Natural killer cell treated with Interleukin-12 subunit alpha and Interleukin-12 subunit beta and Interleukin-15 and Interleukin-18, amount 100 ng/mL, for 72 hours (primary cell): ENCODE data around the gene QSOX2. TPM values are rescaled to one million over a fixed set of nuclear protein-coding genes. Genes with fewer than 3 reads are reported as not detected.

ENCODE experiments used
- ATAC-seq, 2 donors: fragments of 150-1000 bp; cut with Tn5 transposase in 1 of 2; sonication (Bioruptor Pico), chemical (Tn5 transposase) in 1 of 2; 2 replicates each; pipeline ENCODE4 v1.10.0; 2021
- DNase-seq: peaks from one replicate; pipeline ENCODE4 v3.0.0; 2022; ENCODE audit warnings: low spot score
- H3K27ac Mint-ChIP-seq, 2 donors: 1 replicate in 1 of 2; 2 replicates in 1 of 2; pipeline ENCODE4 v1.8.0; 2022; ENCODE audit warnings: mixed read lengths in 2 of 2, mild to moderate bottlenecking in 1 of 2, moderate library complexity in 1 of 2
- H3K27me3 Mint-ChIP-seq, 2 donors: 1 replicate in 1 of 2; 2 replicates in 1 of 2; pipeline ENCODE4 v1.8.0; 2022; ENCODE audit warnings: mixed read lengths in 2 of 2
- H3K36me3 Mint-ChIP-seq: one replicate; pipeline ENCODE4 v1.8.0; 2022; ENCODE audit warnings: mixed read lengths
- H3K4me1 Mint-ChIP-seq, 2 donors: 1 replicate in 1 of 2; 2 replicates in 1 of 2; pipeline ENCODE4 v1.8.0; 2022; ENCODE audit warnings: low read depth in 2 of 2, mixed read lengths in 2 of 2, mild to moderate bottlenecking in 1 of 2
- H3K4me3 Mint-ChIP-seq: one replicate; pipeline ENCODE4 v1.8.0; 2022; ENCODE audit warnings: mixed read lengths
- H3K9me3 Mint-ChIP-seq: 2 replicates; pipeline ENCODE4 v1.8.0; 2022; ENCODE audit warnings: mixed read lengths
- total RNA-seq, 2 donors: library from RNA; stranded (reverse); gene quantifications; one replicate each; pipeline ENCODE4 v1.2.3, GENCODE V29; 2022

The QSOX2 gene
- total RNA-seq, 2 donors from 2014 or later = 16.4 to 27.3 TPM

DNA sequence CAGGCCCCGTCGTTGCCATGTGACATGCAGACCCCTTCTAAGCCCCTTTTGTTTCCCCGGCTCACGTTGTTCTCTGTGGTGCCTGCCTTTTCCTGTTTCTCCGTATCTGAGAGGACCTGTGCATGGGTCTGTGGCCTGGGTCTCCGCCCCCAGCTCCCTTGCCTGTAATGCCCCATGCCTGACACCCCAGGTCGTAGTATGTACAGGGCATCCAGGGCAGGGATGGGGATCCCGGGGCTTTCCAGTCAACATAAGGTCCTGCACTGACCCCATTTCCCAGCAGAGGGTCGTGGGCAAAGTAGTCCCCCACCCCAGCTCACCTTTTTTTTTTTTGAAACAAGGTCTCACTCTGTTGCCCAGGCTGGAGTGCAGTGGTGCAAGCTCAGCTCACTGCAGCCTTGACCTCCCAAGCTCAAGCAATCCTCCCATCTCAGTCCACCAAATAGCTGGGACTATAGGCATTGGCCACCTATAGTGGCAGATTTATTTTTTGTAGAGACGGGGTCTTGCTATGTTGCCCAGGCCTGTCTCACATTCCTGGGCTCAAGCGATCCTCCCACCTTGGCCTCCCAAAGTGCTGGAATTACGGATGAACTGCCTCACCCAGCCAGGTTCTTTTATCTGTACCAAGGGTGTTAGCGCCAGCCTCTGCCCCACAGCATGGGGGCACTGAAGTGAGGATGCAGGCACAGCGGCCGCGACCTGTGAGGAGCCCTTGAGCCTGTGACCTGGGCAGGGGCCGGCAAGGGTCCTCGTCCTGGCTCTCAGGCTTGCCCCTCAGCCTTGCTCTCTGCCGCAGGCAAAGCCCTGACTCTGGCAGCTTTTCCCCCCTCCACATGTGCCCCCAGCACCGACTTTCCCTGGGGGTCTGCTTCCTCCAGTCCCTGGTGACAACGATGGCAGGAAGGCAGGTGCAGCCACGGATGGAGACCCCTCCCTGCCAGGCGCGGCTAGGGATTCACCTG is 19.1 kb upstream of the QSOX2 start:
- Mint-ChIP-seq H3K4me1 (no peaks in the 10 kb centered on the region), H3K9me3 (no peaks in the 10 kb centered on the region), H3K4me3 (no peak overlapping the region), H3K27me3 (peaks cover 0 to 2% of the 10 kb centered on the region in 2 donors), H3K36me3 (no peaks in the 10 kb centered on the region), H3K27ac (no peak overlapping the region)
- DNase-seq (no peak), ATAC-seq (no peak)

DNA sequence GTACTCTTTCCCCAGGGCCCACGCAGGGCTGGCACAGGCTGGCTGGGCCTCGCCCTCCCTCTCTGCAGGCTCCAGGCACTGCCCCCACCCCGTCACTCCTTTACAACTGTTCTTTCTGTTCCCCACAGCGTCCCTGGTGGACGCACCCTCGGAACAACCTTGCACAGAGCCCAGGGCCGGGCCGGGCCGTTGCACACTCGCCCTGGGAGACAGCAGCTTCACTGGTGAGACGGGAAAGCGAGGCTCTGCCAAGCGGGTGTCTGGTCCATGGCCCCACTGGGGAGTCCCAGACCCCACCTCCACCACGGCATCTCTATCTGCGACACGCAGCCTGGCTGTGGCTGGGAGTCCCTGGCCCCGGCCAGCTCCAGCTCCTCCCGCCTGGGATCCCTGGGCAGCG is 18.4 kb upstream of the QSOX2 start:
- H3K4me1 Mint-ChIP-seq = no peaks in the 10 kb centered on the region
- H3K27ac Mint-ChIP-seq = no peak overlapping the region
- H3K9me3 Mint-ChIP-seq = no peaks in the 10 kb centered on the region
- DNase-seq (no peak), ATAC-seq (no peak)
- H3K27me3 Mint-ChIP-seq = peaks cover 0 to 2% of the 10 kb centered on the region in 2 donors
- H3K4me3 Mint-ChIP-seq = no peak overlapping the region
- no peaks in the 10 kb centered on the region for H3K36me3 Mint-ChIP-seq

DNA sequence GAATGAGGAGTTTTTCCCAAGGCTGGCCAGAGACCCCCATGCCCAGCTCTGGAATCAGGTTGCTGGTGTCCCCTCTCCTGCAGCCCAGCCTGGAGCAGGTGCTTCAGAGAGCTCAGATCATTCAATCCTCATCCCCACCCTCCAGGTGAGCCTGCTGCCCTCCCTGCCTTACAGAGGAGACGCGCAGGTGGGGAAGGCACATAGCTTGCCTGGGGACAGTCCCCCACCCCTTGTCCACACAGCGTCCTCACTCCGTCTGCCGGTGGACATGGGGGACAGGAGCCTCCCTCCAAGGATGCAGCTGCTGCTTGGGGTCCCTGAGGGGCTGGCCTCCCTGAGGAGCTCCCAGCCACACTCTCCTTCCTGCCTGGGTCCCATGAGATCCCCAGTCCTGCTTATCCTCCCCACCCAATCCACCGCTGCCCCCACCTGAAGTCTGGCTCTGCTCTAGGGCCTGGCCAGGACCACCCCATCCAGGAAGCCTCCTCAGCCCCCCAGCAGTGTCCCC is 17.1 kb upstream of the QSOX2 start:
- Mint-ChIP-seq H3K4me1 (no peaks in the 10 kb centered on the region), H3K4me3 (no peak overlapping the region), H3K36me3 (no peaks in the 10 kb centered on the region), H3K27me3 (no peaks in the 10 kb centered on the region), H3K27ac (no peak overlapping the region), H3K9me3 (no peaks in the 10 kb centered on the region)
- ATAC-seq (no peak), DNase-seq (no peak)

DNA sequence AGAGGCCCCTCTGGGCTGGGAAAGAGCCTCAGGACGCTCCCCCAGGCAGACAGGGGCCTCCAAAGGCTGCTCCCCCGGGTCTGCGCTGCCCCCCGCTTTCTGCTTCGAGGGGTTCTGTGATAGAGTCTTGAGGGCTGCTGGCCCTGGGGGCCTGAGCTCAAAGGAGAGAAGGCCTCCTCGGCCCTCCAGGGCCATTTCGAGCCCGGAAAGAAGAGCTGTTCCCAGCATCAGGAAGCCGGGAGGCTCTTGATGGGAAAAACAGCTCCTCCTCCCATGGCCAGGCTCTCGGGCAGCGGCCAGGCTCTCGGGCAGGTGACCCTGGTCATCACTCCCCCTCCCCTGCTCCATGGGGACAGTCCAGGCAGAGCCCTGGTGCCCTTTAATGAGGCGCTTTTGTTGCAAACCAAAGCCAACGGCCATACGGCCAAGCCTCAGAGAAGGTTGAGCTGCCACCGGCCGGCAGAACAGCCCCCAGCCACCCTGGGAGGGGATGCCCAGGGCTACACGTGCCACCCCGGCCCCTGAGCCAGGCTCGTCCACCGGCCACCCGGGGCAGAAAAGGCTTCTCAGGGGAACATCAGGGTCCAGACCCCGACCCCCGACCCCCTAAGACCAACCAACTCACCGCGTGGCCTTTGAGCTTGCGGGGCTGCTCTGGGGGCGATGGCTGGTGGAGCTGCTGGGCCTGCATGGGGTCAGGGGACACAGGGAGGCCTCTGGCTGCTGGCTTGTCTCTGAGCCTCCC is 16.2 kb upstream of the QSOX2 start:
- no peaks in the 10 kb centered on the region for H3K27me3 Mint-ChIP-seq
- no peaks in the 10 kb centered on the region for H3K9me3 Mint-ChIP-seq
- no peak for DNase-seq
- no peak overlapping the region for H3K4me3 Mint-ChIP-seq
- no peaks in the 10 kb centered on the region for H3K4me1 Mint-ChIP-seq
- H3K36me3 Mint-ChIP-seq = no peaks in the 10 kb centered on the region
- no peak overlapping the region for H3K27ac Mint-ChIP-seq
- ATAC-seq = no peak

DNA sequence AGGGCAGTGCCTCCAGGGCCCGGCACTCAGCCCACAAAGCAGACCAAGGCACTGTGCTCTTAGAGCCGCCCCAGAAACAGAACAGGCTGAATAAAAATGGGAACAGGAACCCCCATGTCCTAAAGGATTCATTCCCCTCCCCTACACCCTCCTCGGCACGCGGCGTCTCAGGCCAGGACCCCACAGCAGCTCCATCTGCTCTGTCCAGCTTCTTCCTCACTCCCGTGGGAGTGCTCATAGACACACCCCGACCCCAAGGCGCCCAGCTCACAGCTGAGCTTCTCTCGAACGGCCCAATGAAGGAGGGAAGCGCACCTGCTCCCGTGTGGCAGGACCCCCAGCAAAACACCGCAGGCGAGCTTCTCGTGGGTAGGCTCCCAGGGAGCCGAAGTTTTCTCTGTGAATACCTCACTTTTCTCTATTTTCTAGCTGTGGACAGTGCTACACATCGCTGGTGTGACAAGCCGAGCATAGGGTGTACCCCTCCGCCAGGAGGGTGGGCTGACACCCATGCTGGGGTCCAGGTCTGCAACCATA is 15.4 kb upstream of the QSOX2 start:
- Mint-ChIP-seq H3K36me3 (no peaks in the 10 kb centered on the region), H3K4me3 (no peak overlapping the region), H3K27me3 (no peaks in the 10 kb centered on the region), H3K9me3 (no peaks in the 10 kb centered on the region), H3K4me1 (no peaks in the 10 kb centered on the region), H3K27ac (no peak overlapping the region)
- no peak for ATAC-seq
- DNase-seq = no peak

DNA sequence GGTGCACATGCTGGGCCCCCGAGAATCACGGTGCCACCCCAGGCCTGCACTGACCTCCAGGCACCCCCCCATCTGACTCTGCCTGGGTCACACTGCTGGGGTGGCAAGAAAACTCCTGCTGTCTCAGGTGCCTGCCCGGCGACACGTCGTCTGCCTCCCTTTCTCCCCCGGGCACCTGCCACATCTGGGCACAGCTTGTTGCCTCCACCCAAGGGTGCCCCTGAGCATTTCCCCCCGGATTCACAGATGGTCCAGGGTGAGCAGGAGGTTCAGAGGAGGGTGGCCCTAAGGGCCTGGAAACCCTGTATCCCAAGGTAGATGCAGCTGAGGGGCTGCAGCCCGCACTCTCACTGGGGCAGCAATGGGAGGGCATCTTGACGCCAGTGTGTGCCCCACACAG is 14.9 kb upstream of the QSOX2 start:
- no peaks in the 10 kb centered on the region for H3K36me3 Mint-ChIP-seq
- ATAC-seq = no peak

DNA sequence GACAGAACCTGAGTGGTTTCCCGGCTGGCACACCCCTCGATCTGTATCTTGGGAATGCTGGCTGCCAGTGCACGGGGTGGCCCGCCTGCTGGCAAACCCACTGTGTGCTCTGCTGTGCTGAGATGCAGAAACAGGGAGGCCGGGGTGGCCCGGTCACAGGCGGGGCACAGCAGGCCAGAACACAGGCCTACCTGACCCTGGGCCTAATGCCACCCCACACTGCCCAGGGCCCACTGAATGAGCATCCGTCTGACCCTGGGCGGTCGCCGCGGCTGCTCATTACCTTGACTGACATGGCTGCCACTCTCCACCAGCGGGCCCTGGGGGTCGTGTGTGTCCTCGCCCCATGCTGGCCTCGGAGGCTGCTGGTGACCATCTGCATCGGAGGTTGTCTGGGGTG is 14.2 kb upstream of the QSOX2 start:
- ATAC-seq = no peak
- Mint-ChIP-seq H3K4me3 (no peak overlapping the region), H3K36me3 (no peaks in the 10 kb centered on the region)

More for the DNA sequence above, 14.9 kb upstream of the QSOX2 start:
- Mint-ChIP-seq H3K4me1 (no peaks in the 10 kb centered on the region), H3K9me3 (no peaks in the 10 kb centered on the region), H3K27me3 (no peaks in the 10 kb centered on the region), H3K4me3 (no peak overlapping the region), H3K27ac (no peak overlapping the region)
- no peak for DNase-seq

DNA sequence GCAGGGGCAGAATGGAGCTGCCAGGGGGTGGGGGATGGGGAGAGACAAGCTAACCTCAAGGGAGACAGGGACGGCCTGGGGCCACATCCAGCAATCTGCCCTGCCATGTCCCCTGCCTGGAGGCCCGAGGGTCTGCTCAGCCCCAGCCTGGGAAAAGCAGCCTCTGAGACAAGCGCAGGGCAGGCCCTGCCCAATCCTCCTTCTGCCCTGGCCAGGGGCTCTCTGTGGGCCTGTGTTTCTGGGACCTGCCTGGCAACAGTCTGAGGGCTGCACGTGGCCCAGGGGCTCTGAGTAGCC is 13.9 kb upstream of the QSOX2 start:
- no peaks in the 10 kb centered on the region for H3K4me1 Mint-ChIP-seq
- ATAC-seq = no peak
- no peaks in the 10 kb centered on the region for H3K36me3 Mint-ChIP-seq
- H3K27ac Mint-ChIP-seq = no peak overlapping the region
- no peaks in the 10 kb centered on the region for H3K9me3 Mint-ChIP-seq
- no peak for DNase-seq
- no peak overlapping the region for H3K4me3 Mint-ChIP-seq
- H3K27me3 Mint-ChIP-seq = no peaks in the 10 kb centered on the region

More for the DNA sequence above, 14.2 kb upstream of the QSOX2 start:
- Mint-ChIP-seq H3K4me1 (no peaks in the 10 kb centered on the region), H3K27me3 (no peaks in the 10 kb centered on the region), H3K9me3 (no peaks in the 10 kb centered on the region), H3K27ac (no peak overlapping the region)
- no peak for DNase-seq

DNA sequence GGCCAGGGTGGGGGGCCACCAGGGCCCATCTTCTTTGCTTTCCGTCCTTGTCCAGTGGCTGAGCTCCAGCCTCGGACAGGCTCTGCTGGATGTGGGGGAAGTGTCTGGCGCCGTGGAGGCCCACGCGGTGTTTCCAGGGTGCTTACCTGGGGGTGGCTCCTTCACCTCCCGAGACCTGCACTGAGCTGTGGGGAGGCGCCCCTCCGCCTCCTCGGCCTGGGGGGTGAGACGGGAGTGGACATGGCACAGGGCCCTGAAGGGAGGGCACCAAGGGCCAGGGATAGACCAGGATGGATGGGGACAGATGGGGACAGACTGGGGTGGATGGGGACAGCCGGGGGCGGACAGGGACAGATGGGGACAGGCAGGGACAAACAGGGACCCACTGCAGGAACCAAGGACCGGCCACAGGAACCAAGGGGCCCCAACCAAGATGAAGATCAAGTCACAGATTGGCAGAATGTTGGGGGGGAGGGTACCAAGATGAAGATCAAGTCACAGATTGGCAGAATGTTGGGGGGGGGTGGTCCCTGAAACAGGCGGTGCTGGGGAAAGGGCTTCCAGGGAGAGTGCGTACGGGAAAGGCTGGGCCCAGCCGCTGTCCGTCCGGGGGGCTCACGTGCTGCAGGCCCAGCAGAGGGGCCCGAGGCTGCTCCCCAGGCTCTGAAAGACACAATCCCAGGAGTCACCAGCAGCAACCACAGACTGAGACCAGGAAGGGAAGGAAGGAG is 13.3 kb upstream of the QSOX2 start:
- no peaks in the 10 kb centered on the region for H3K36me3 Mint-ChIP-seq
- H3K9me3 Mint-ChIP-seq = no peaks in the 10 kb centered on the region
- ATAC-seq = no peak
- DNase-seq = no peak
- no peak overlapping the region for H3K4me3 Mint-ChIP-seq
- H3K4me1 Mint-ChIP-seq = no peaks in the 10 kb centered on the region
- H3K27ac Mint-ChIP-seq = no peak overlapping the region
- no peaks in the 10 kb centered on the region for H3K27me3 Mint-ChIP-seq

DNA sequence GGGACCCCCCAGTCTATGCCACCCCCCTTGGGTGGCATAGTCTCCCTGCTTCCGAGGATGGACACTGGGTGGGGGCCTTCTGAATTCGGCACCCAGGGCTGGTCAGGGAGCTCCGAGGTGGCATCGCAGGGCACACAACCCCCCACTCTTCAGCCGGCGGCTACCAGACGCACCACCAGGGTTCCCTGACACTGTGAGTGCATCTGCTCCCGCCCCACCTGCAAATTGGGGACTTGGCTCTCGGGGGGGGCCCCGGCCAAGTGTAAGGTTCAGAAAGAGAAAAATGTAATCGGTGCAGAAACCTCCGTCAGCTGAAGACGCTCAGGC is 12.7 kb upstream of the QSOX2 start:
- no peaks in the 10 kb centered on the region for H3K9me3 Mint-ChIP-seq
- H3K36me3 Mint-ChIP-seq = no peaks in the 10 kb centered on the region
- no peaks in the 10 kb centered on the region for H3K4me1 Mint-ChIP-seq
- ATAC-seq (no peak), DNase-seq (no peak)
- H3K27ac Mint-ChIP-seq = no peak overlapping the region
- no peak overlapping the region for H3K4me3 Mint-ChIP-seq
- H3K27me3 Mint-ChIP-seq = no peaks in the 10 kb centered on the region

DNA sequence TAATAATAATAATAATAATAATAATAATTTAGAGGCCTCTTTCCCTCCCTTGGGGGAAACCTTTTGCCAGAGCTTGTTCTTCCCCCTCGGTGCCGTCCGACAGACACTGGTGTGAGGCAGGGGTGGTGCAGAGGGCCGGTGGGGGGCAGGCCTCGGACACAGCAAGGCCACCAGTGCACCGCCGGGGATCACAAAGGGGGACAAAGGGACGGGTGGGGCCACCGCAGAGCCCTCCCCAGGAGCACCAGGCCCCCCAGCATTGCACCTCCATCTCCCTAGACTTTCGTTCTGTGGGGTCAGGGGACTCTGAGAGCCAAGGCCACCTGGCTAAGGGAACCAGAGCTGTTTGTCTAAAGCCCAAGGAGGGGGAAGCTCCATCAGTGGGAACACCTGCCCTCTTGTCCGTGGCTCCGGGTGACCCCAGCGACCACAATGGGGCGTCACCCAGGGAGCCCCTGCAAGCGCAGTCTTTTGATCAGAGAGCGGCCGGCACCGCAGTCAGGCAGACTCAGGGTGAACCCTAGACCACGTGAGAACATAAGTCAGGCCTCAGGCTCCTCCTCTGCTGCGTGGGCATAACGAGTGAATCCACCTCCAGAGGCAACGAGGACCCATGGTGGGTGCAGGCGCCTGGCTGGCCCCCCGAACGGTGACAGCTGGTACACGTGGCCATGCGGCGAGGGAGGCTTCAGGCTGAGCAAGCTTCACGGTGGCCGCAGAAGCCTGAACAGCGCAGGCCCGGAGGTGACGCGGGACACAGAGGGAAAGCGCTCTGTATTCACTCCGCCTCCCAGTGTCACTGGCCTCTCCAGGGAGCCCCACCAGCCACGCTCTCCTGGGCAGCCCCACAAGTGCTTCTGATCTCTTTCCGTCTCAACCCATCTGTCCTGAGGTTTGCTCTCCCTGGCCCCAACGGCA is 12.0 kb upstream of the QSOX2 start:
- H3K4me1 Mint-ChIP-seq = no peaks in the 10 kb centered on the region

DNA sequence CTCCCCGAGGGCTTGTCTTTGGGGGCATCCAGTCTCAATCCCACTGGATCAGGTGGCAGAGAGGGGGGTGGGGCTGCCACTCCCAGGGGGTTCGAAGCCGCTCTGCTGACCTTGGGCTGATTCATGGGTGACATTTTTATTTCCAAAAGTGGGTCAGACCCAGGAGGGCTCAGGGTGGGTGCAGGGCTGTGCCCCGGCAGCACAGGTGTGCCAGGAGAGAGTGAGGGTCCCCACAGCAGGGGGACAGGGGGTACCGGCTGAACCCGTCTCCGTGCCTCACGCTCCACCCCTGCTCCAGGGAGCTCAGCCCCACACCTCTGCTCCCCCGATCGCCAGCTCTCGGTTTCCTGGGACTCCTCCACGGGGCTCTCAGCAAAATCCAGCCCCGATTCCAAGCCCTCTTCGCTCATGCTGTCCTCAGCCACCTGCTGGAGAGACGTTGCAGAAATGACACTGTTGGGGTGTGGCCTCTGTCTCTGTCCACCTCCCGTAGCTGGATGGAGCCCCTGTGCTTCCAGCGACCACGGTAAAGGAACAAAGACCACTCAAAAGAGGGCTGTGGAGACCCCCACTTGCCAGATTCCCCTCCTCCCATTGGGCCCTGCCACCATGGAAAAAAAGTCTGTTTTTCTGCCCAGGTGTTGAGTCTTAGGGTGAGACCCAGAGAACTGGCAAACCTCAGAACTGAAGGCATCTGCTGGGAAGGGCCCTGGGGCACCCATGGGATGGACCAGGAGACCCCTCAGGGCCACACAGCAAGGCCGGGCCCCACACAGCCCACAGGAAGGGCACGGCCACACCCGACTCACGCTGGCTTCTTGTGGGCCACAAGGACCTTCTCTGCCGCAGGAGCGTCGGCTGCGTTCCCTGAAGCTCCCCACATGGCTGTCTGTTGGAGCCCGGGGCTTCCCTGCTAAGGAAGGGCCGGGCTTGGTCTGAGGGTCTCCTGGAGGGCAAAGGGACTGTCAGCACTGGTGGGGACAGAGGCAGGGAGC is 10.6 kb upstream of the QSOX2 start:
- ATAC-seq = no peak
- no peak overlapping the region for H3K4me3 Mint-ChIP-seq
- no peaks in the 10 kb centered on the region for H3K27me3 Mint-ChIP-seq
- H3K4me1 Mint-ChIP-seq = no peaks in the 10 kb centered on the region
- H3K36me3 Mint-ChIP-seq = no peaks in the 10 kb centered on the region
- DNase-seq = no peak
- H3K27ac Mint-ChIP-seq = no peak overlapping the region
- no peaks in the 10 kb centered on the region for H3K9me3 Mint-ChIP-seq

More for the DNA sequence above, 12.0 kb upstream of the QSOX2 start:
- DNase-seq = no peak
- H3K27ac Mint-ChIP-seq = no peak overlapping the region
- no peak overlapping the region for H3K4me3 Mint-ChIP-seq
- no peaks in the 10 kb centered on the region for H3K27me3 Mint-ChIP-seq
- no peaks in the 10 kb centered on the region for H3K36me3 Mint-ChIP-seq
- no peak for ATAC-seq
- no peaks in the 10 kb centered on the region for H3K9me3 Mint-ChIP-seq
